Liver (tissue), 3 donors: Measurements from ENCODE around the gene ST3GAL4.

Source experiments
- CTCF ChIP-seq: fragments of 150-350 bp; IDR thresholded peaks from 2 replicates; pipeline ENCODE4 v1.5.1; 2017; ENCODE audit warnings: improper control_type of control experiment, low read depth, low read length; ENCODE audit not compliant: missing input control
- GABPA ChIP-seq, 2 donors: IDR thresholded peaks in 1 of 2; conservative IDR thresholded peaks in 1 of 2; 2 replicates each; pipeline ENCODE4 v1.6.1; 2016; ENCODE audit warnings: antibody characterized with exemption in 2 of 2, mild to moderate bottlenecking in 1 of 2, moderate library complexity in 1 of 2
- MAX ChIP-seq: IDR thresholded peaks from 2 replicates; pipeline ENCODE4 v1.6.1; 2016; ENCODE audit warnings: antibody characterized with exemption
- SP1 ChIP-seq: IDR thresholded peaks from 2 replicates; pipeline ENCODE4 v1.6.1; 2018; ENCODE audit warnings: antibody characterized with exemption, mild to moderate bottlenecking
- donor health status: healthy.
- donor health status: healthy.

GRCh38 chr11:126422446-126422845, 67.0 kb downstream of the ST3GAL4 start:
- TF ChIP-seq CTCF, result no peak
- no peak for TF ChIP-seq SP1
- TF ChIP-seq GABPA (IDR thresholded peaks at IDR 0.05 in 1 of 2, conservative IDR thresholded peaks at IDR 0.05 in 1 of 2), result no peak
- no peak for TF ChIP-seq MAX
